Stimulated activated CD4-positive, alpha-beta T cell treated with anti-CD3 and anti-CD28 coated beads, Interleukin-4, amount 100 ng/mL, for 24 hours (primary cell): Measurements from ENCODE around the gene ITPKB.
"Not testable (repeated sequence)": the region's sequence is repeated elsewhere in the genome, so short reads cannot be mapped to it uniquely, and the experiment has no call there.

Source experiments
- DNase-seq: peaks from one replicate; pipeline ENCODE4 v3.0.0-alpha.2; 2020

ITPKB gene

DNA sequence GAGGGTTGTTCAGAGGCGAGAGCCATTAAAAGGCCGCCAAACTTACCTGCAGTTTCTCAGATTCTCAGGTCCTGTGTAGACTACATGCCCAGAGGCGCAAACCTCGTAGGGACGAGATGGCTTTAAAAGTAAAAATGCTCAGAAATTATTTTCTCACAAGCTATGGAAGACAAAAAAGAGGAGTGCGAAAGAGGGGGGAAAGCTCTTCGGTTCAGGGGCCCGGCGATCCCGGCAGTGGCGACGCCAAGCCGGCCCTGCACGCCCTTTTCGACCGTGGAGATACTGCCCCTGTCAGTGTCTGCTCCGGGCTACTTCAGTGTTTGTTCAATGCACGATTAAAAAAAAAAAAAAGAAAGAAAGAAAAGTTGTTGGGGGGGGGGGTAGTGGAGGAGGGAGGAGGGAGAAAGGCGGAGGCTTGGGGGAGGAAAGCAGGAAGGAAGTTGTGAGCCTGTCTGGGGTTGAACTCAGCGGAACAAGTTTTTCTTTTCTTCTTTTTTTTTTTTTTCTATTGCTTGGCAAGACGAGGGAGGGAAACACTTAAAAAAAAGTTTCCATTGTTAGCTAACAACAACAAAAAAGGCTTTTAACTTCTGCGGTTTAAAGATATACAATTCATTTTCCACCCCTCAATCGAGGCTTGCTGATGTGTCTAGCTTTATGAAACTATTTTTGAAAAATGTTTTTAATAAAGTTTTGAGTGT lies at the start of gene ITPKB:
Gene ITPKB (minus strand): TSS at position 288 of the 701 bp plus-strand sequence. CDS start 1,824 bp downstream, outside the sequence.
- peak; percentile 63 for DNase-seq

GRCh38 chr1:226787638-226788037 lies 48.6 kb upstream of the ITPKB start:
- DNase-seq = no peak

GRCh38 chr1:226787071-226787470 lies 48.0 kb upstream of the ITPKB start:
- no peak for DNase-seq

DNA sequence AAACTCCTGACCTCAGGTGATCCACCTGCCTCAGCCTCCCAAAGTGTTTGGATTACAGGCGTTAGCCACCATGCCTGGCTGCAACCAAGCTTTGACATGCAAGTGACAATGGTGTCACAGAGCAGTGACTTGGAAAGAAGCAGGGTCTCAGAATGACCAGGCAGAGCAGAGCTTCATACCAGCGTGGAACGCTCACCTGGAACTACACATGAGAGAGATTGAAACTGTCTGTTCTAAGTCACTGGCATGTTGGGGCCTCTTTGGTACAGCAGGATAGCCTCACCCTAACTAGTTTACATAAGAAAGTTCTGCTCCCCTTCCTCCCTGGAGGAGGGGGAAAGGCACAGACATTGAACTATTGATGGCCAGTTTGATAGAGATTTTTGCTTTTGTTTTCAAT lies 47.5 kb upstream of the ITPKB start:
- no peak for DNase-seq

- no peak for DNase-seq
Observed at GRCh38 chr1:226785805-226786204, 46.7 kb upstream of the ITPKB start.

GRCh38 chr1:226784081-226785049 lies 45.3 kb upstream of the ITPKB start:
- no peak for DNase-seq

DNA sequence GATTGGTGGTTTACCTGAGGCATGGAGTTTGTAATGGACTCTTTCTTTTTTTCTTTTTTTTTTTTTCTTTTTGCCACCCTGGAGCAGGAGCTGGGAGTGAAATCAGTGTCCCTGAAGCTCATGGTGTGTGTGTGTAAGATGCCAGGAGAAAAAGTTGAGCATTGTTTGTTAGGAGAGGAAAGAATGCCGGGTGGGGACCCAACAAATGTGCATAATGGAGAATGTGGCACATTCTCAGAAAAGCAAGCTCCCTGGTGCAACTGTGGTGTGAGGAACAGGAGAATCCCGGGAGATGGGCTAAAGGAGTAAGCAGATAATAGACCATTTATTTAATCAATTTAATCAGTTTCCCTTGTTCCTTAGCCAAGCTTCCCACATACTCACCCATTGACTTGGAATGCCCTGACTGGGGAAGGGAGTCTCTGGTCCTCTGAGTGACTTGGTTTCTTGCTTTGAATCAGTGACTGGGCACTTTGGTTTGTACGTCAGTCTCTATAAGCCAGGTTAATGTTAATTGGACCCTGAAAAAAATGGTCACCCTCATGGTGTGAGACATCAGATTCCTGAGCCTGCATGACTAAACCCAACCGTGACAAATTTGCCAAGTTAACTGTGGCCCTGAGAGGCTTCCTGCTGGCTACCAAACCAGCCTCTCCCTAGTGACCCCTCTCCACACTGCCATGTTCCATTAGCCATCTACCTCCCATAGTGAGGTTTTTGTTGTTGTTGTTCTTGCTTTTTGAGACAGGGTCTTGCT lies 43.9 kb upstream of the ITPKB start:
- DNase-seq = no peak

GRCh38 chr1:226781937-226782609 lies 43.0 kb upstream of the ITPKB start:
- DNase-seq = no peak

DNA sequence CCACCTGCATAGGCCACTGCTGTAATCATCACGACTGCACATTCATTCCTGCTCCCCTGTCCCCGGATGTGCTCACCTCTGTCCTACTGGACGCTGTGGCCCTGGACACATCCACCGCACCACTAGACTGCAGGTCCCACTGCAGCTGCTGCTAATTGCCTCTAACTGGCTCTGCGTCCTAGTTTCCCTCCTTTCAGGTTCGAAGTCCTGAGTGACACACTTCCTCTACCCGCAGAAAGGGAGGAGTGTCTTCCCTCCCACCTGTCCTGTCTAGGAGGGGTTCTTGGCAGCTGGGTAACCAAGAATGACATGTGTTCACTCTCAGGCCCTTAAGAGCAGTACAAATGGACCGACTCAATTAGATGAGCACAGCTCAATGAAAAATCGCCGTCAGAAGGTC lies 40.5 kb upstream of the ITPKB start:
- no peak for DNase-seq

- DNase-seq = no peak
Observed at GRCh38 chr1:226778657-226779058, 39.6 kb upstream of the ITPKB start.

DNA sequence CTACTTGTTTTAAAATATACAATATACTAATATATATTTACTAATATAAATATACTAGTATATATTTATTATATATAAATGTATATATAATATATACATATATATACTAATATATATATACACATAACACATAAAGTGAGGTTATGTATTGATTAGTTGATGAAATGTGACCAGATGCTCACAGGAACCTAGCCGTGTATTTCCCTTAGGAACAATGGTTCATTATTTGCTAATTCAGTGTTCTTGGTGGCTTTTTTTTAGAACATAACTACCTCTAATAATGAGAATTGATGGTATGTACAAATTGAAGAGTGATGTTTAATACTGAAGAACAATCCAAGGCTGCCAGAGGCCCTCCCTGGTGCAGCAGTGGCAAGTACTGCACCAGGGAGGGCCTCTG lies 37.9 kb upstream of the ITPKB start:
- DNase-seq = no peak

GRCh38 chr1:226776066-226776465 lies 37.0 kb upstream of the ITPKB start:
- no peak for DNase-seq

DNA sequence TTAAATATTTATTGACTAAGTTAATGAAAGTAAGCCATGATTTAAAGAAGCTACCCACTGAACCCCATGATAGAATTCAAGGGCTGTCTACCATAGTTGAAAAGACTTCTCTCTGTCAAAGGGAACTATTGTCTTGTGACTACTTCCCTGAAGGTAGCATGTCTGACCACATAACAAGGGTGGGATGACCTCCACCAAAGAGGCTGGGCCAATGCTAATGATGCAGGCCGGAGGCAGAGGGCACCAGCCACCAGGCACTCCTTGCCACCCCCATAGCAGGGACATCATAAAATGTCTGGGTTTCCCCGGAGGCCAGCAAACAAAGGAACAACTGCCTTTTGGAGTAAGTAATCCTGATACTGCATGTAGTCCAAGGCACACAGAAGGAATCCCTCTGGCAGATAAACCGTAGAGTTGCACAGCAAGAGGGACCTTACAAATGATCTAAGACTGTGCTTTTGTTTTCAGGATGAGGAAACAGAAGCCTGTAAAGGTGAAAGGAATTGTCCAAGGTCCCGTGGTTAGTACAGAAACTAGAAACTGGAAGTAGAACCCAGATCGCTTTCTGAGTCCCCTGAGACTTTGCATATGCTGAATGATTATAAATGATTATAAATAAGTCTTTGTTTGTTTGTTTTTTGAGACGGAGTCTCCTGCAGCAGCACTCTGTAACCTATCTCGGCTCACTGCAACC lies 33.5 kb upstream of the ITPKB start:
- DNase-seq = no peak

DNA sequence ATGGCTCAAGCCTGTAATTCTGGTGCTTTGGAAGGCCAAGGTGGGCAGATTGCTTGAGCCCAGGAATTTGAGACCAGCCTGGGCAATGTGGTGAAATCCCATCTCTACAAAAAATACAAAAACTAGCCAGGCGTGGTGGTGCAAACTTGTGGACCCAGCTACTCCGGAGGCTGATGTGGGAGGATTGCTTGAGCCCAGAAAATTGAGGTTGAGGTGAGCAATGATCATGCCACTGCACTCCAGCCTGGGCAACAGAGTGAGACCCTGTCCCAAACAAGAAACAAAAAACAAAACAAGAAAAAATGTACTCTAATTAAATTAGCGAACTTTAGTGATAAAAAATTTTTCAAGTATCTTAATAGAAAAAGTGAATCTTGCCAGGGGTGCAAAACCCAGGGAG lies 28.1 kb upstream of the ITPKB start:
- not testable (repeated sequence) for DNase-seq

GRCh38 chr1:226766565-226766964 lies 27.5 kb upstream of the ITPKB start:
- DNase-seq = no peak

- no peak for DNase-seq
Observed at GRCh38 chr1:226764533-226764932, 25.5 kb upstream of the ITPKB start.

GRCh38 chr1:226763905-226764264 lies 24.8 kb upstream of the ITPKB start:
- DNase-seq = peak; percentile 43

GRCh38 chr1:226762988-226763904 lies 24.2 kb upstream of the ITPKB start:
- no peak for DNase-seq

GRCh38 chr1:226762055-226762454 lies 23.0 kb upstream of the ITPKB start:
- DNase-seq = no peak

DNA sequence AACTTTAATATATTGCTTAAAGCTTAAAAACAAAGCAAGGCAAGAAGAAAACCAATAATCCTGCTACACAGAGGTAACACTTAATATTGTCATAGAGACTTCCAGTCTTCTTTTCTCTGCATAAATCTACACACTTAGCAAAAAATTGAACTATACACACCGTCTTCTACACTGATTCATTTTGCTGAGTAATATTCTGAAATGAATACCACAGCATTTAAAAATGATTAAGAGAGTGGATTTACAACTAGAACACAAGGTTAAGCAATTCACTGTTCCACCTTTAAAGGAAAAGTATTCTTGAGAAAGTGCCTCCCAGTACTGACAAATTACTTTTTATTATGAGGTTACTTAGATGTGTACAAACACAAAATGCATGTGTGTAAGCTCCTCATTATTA lies 22.2 kb upstream of the ITPKB start:
- no peak for DNase-seq
